HEK293 (cell line): ENCODE results near the gene KIAA1755.

ENCODE experiments used
- MYNN ChIP-seq: fragments of 450-650 bp; formaldehyde crosslinking; IDR thresholded peaks from 2 replicates; pipeline ENCODE4 v1.5.1; 2016; ENCODE audit warnings: missing biosample characterization, missing genetic modification characterization, borderline replicate concordance
- ZBTB1 ChIP-seq: fragments of 450-650 bp; formaldehyde crosslinking; IDR thresholded peaks from 2 replicates; pipeline ENCODE4 v1.5.1; 2016; ENCODE audit warnings: missing biosample characterization, missing genetic modification characterization
- ZNF132 ChIP-seq: fragments of 450-650 bp; formaldehyde crosslinking; IDR thresholded peaks from 2 replicates; pipeline ENCODE4 v1.5.1; 2017; ENCODE audit warnings: missing biosample characterization, missing genetic modification characterization, borderline replicate concordance
- ZNF138 ChIP-seq: fragments of 450-650 bp; formaldehyde crosslinking; IDR thresholded peaks from 2 replicates; pipeline ENCODE4 v1.5.1; 2016; ENCODE audit warnings: missing biosample characterization, missing genetic modification characterization, borderline replicate concordance
- ZNF184 ChIP-seq: fragments of 450-650 bp; IDR thresholded peaks from 2 replicates; pipeline ENCODE4 v1.5.1; 2018; ENCODE audit warnings: missing biosample characterization, mild to moderate bottlenecking, missing genetic modification characterization
- ZNF423 ChIP-seq: fragments of 450-650 bp; formaldehyde crosslinking; IDR thresholded peaks from 2 replicates; pipeline ENCODE4 v1.5.1; 2016; ENCODE audit warnings: missing biosample characterization, missing genetic modification characterization
- ZNF426 ChIP-seq: fragments of 450-650 bp; formaldehyde crosslinking; IDR thresholded peaks from 2 replicates; pipeline ENCODE4 v1.5.1; 2017; ENCODE audit warnings: missing biosample characterization, missing genetic modification characterization, mild to moderate bottlenecking, inconsistent platforms, moderate library complexity
- ZNF530 ChIP-seq: fragments of 450-650 bp; formaldehyde crosslinking; IDR thresholded peaks from 2 replicates; pipeline ENCODE4 v1.5.1; 2016; ENCODE audit warnings: low read depth, missing biosample characterization, missing genetic modification characterization
- ZNF555 ChIP-seq: fragments of 450-650 bp; formaldehyde crosslinking; conservative IDR thresholded peaks from 2 replicates; pipeline ENCODE4 v1.5.1; 2017; ENCODE audit warnings: missing biosample characterization, mild to moderate bottlenecking, missing genetic modification characterization, inconsistent platforms
- ZNF704 ChIP-seq: fragments of 450-650 bp; formaldehyde crosslinking; IDR thresholded peaks from 2 replicates; pipeline ENCODE4 v1.5.1; 2016; ENCODE audit warnings: missing biosample characterization, missing genetic modification characterization
- ZNF776 ChIP-seq: fragments of 450-650 bp; formaldehyde crosslinking; IDR thresholded peaks from 2 replicates; pipeline ENCODE4 v1.5.0; 2017; ENCODE audit warnings: missing biosample characterization, missing genetic modification characterization, borderline replicate concordance
- ZNF792 ChIP-seq: fragments of 450-650 bp; formaldehyde crosslinking; IDR thresholded peaks from 2 replicates; pipeline ENCODE4 v1.5.1; 2016; ENCODE audit warnings: missing biosample characterization, missing genetic modification characterization
- TF ChIP-seq, protein P1 (sequence below): fragments of 450-650 bp; formaldehyde crosslinking; IDR thresholded peaks from 2 replicates; pipeline ENCODE4 v1.5.1; 2016; ENCODE audit warnings: missing biosample characterization, missing genetic modification characterization
- TF ChIP-seq, protein P2 (sequence below): fragments of 450-650 bp; formaldehyde crosslinking; IDR thresholded peaks from 2 replicates; pipeline ENCODE4 v1.5.1; 2016; ENCODE audit warnings: missing biosample characterization, missing genetic modification characterization

GRCh38 chr20:38215194-38216182 is 45.0 kb downstream of the KIAA1755 start:
- TF ChIP-seq ZNF138 (tag by site-specific recombination) (no peak), ZBTB1 (tag by site-specific recombination) (no peak), ZNF184 (tag by site-specific recombination) (no peak), ZNF132 (no peak), MYNN (tag by site-specific recombination) (no peak), ZNF776 (no peak), ZNF426 (tag by site-specific recombination) (no peak), ZNF530 (no peak), ZNF423 (tag by site-specific recombination) (no peak), ZNF792 (tag by site-specific recombination) (no peak), ZNF704 (tag by site-specific recombination) (no peak), ZNF555 (tag by site-specific recombination) (no peak)
- TF ChIP-seq, protein P1, sequence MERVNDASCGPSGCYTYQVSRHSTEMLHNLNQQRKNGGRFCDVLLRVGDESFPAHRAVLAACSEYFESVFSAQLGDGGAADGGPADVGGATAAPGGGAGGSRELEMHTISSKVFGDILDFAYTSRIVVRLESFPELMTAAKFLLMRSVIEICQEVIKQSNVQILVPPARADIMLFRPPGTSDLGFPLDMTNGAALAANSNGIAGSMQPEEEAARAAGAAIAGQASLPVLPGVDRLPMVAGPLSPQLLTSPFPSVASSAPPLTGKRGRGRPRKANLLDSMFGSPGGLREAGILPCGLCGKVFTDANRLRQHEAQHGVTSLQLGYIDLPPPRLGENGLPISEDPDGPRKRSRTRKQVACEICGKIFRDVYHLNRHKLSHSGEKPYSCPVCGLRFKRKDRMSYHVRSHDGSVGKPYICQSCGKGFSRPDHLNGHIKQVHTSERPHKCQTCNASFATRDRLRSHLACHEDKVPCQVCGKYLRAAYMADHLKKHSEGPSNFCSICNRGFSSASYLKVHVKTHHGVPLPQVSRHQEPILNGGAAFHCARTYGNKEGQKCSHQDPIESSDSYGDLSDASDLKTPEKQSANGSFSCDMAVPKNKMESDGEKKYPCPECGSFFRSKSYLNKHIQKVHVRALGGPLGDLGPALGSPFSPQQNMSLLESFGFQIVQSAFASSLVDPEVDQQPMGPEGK (tag by site-specific recombination) = no peak
- TF ChIP-seq, protein P2, sequence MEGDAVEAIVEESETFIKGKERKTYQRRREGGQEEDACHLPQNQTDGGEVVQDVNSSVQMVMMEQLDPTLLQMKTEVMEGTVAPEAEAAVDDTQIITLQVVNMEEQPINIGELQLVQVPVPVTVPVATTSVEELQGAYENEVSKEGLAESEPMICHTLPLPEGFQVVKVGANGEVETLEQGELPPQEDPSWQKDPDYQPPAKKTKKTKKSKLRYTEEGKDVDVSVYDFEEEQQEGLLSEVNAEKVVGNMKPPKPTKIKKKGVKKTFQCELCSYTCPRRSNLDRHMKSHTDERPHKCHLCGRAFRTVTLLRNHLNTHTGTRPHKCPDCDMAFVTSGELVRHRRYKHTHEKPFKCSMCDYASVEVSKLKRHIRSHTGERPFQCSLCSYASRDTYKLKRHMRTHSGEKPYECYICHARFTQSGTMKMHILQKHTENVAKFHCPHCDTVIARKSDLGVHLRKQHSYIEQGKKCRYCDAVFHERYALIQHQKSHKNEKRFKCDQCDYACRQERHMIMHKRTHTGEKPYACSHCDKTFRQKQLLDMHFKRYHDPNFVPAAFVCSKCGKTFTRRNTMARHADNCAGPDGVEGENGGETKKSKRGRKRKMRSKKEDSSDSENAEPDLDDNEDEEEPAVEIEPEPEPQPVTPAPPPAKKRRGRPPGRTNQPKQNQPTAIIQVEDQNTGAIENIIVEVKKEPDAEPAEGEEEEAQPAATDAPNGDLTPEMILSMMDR = no peak
